DND-41 (cell line): ENCODE data around the gene POLR3B.

Source experiments
- ATAC-seq: fragments of 200-7000 bp; cut with Tn5 transposase; 3 replicates; pipeline ENCODE4 v1.9.1; 2021; ENCODE audit warnings: low read depth; ENCODE audit not compliant: insufficient read depth
- DNase-seq: peaks from one replicate; pipeline ENCODE4 v3.0.0-alpha.2; 2020
- H2AFZ ChIP-seq: 2 replicates; pipeline ENCODE4 v1.6.0; 2012; ENCODE audit warnings: low read depth, low read length
- H3K27ac ChIP-seq: 2 replicates; pipeline ENCODE4 v1.5.1; 2012; ENCODE audit warnings: low read length, inconsistent platforms
- H3K27me3 ChIP-seq: fragments of 200-600 bp; sonication (generic); 2 replicates; pipeline ENCODE4 v1.6.0; 2012; ENCODE audit warnings: low read length, mild to moderate bottlenecking, inconsistent platforms; ENCODE audit not compliant: insufficient read depth, poor library complexity
- H3K36me3 ChIP-seq: 2 replicates; pipeline ENCODE4 v1.5.1; 2012; ENCODE audit warnings: low read length, inconsistent platforms; ENCODE audit not compliant: insufficient read depth
- H3K4me1 ChIP-seq: 2 replicates; pipeline ENCODE4 v1.5.1; 2012; ENCODE audit warnings: mild to moderate bottlenecking, low read length; ENCODE audit not compliant: insufficient read depth
- H3K4me2 ChIP-seq: 2 replicates; pipeline ENCODE4 v1.6.0; 2012; ENCODE audit warnings: mild to moderate bottlenecking, moderate library complexity, low read length, inconsistent platforms; ENCODE audit not compliant: insufficient read depth
- H3K4me3 ChIP-seq, 2 experiments: fragments of 200-600 bp in 1 of 2; shearing (Covaris generic) in 1 of 2; 2 replicates each; pipeline ENCODE4 v1.5.1; 2012 to 2016; ENCODE audit warnings: inconsistent platforms in 2 of 2, low read length in 2 of 2, mild to moderate bottlenecking in 2 of 2, low read depth in 1 of 2, moderate library complexity in 1 of 2
- H3K79me2 ChIP-seq: 2 replicates; pipeline ENCODE4 v1.6.0; 2012; ENCODE audit warnings: low read length, inconsistent platforms; ENCODE audit not compliant: insufficient read depth
- H3K9ac ChIP-seq: 2 replicates; pipeline ENCODE4 v1.6.0; 2012; ENCODE audit warnings: low read depth, mild to moderate bottlenecking, inconsistent platforms, low read length, moderate library complexity
- H3K9me3 ChIP-seq: 2 replicates; pipeline ENCODE4 v1.5.1; 2012; ENCODE audit warnings: low read length, moderate library complexity, mild to moderate bottlenecking, inconsistent platforms; ENCODE audit not compliant: insufficient read depth, severe bottlenecking
- H4K20me1 ChIP-seq: 2 replicates; pipeline ENCODE4 v1.6.0; 2012; ENCODE audit warnings: low read length; ENCODE audit not compliant: insufficient read depth
- CTCF ChIP-seq: IDR thresholded peaks from 2 replicates; pipeline ENCODE4 v1.5.1; 2012; ENCODE audit warnings: borderline replicate concordance, low read length, moderate library complexity, mild to moderate bottlenecking; ENCODE audit not compliant: poor library complexity, severe bottlenecking; ENCODE audit errors: extremely low read depth
- EZH2 ChIP-seq: IDR thresholded peaks from 3 replicates; pipeline ENCODE4 v1.6.1; 2012; ENCODE audit warnings: borderline replicate concordance, low read depth, mild to moderate bottlenecking, moderate library complexity, low read length, inconsistent platforms; ENCODE audit not compliant: severe bottlenecking

Gene POLR3B

GRCh38 chr12:106423291-106423690 is 65.7 kb downstream of the POLR3B start:
- Histone ChIP-seq H3K4me3 (no peak overlapping the region), H3K27me3 (no peaks in the 10 kb centered on the region), H3K79me2 (no peaks in the 10 kb centered on the region), H3K4me1 (no peaks in the 10 kb centered on the region), H3K9me3 (no peaks in the 10 kb centered on the region), H3K27ac (no peak overlapping the region), H3K36me3 (peaks cover 7% of the 10 kb centered on the region; the same call in 1 of the 2 replicates), H3K9ac (no peak overlapping the region), H2AFZ (no peak overlapping the region), H3K4me2 (no peak overlapping the region), H4K20me1 (no peaks in the 10 kb centered on the region)
- no peak for DNase-seq
- no peak for TF ChIP-seq CTCF
- no peak for TF ChIP-seq EZH2
- ATAC-seq: no peak

GRCh38 chr12:106425061-106425702 is 67.6 kb downstream of the POLR3B start:
- no peak overlapping the region for H3K4me2 ChIP-seq
- no peaks in the 10 kb centered on the region for H3K4me1 ChIP-seq
- TF ChIP-seq CTCF (no peak), EZH2 (no peak)
- H4K20me1 ChIP-seq: no peaks in the 10 kb centered on the region
- H3K27me3 ChIP-seq: no peaks in the 10 kb centered on the region
- no peaks in the 10 kb centered on the region for H3K79me2 ChIP-seq
- ATAC-seq (no peak), DNase-seq (no peak)
- H2AFZ ChIP-seq: no peak overlapping the region
- H3K27ac ChIP-seq: no peak overlapping the region
- peaks cover 14% of the 10 kb centered on the region; the same call in 1 of the 2 replicates for H3K36me3 ChIP-seq
- H3K9ac ChIP-seq: no peak overlapping the region
- no peaks in the 10 kb centered on the region for H3K9me3 ChIP-seq
- H3K4me3 ChIP-seq: no peak overlapping the region

- Histone ChIP-seq H3K36me3 (peaks cover 21% of the 10 kb centered on the region; the same call in 1 of the 2 replicates), H3K27ac (no peak overlapping the region), H3K79me2 (no peaks in the 10 kb centered on the region), H3K9me3 (no peaks in the 10 kb centered on the region), H3K4me3 (no peak overlapping the region), H4K20me1 (no peaks in the 10 kb centered on the region), H2AFZ (no peak overlapping the region), H3K9ac (no peak overlapping the region), H3K4me1 (no peaks in the 10 kb centered on the region), H3K27me3 (no peaks in the 10 kb centered on the region), H3K4me2 (no peak overlapping the region)
- ATAC-seq (no peak), DNase-seq (no peak)
- no peak for TF ChIP-seq EZH2
- TF ChIP-seq CTCF: no peak
Measured at GRCh38 chr12:106427917-106428316, 70.4 kb downstream of the POLR3B start.
